Measurements from ENCODE around the gene ITPKB.
"Not testable (repeated sequence)": the region's sequence is repeated elsewhere in the genome, so short reads cannot be mapped to it uniquely, and the experiment has no call there.

The ITPKB gene

DNA sequence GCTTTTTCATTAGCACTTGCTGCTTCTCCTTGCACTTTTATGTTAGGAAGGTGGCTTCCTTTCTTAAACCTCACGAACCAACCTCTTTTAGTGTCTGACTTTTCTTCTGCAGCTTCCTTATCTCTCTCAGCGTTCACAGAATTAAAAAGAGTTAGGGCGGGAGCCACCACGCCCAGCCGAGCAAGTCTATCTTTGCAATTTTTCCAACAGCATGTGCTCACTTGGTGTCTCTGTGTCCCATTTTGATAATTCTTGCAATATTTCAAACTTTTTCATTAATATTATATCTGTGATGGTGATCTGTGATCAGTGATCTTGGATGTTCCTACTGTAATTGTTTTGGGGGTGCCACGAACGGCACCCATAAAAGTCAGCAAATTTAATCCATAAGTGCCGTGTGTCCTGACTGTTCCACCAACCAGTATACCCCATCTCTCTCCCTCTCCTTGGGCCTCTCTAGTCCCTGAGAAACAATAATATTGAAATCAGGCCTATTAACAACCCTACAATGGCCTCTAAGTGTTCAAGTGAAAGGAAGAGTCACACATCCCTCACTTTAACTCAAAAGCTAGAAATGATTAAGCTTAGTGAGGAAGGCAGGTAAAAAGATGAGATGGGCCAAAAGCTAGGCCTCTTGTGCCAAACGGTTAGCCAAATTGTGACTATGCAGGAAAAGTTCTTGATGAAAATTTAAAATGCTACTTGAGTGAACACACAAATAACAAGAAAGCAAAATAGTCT is 15.9 kb upstream of the ITPKB start:
- DNase-seq: no peak

DNA sequence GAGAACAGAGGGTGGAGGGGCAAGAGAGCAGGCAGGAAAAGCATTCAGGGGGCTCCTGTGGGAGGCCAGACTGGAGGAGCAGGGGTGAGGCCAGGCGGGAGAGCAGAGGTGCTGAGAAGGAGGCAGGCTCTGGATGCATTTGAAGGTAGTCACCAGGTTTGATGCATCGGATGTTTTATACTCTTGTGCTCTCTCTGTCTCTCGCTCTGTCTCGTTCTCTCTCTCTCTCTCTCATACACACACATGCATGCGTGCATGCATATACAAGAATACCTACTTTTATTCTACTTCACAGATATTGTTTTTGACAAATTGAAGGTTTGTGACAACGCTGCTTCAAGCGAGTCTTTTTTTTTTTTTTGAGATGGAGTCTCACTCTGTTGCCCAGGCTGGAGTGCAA is 15.0 kb upstream of the ITPKB start:
- no peak for DNase-seq

DNA sequence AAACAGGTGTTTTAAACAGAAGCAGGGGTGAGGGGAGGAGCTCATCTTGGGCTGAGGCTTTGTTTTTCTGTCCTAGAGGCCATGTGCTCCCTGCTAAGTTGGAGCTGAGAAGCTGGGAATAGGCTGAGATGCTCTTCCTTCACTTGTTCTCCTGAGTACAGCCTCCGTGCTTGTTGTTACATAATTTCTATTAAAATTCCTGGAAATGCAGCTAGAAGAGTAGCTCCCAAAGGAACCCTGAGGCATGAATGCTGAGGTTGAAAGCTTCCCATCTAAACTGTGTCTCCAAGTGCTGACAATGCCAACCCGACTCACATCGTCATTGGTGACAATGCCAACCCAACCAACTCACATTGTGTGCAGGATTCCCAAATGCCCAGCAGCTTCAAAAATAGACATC is 12.6 kb upstream of the ITPKB start:
- DNase-seq: no peak

DNA sequence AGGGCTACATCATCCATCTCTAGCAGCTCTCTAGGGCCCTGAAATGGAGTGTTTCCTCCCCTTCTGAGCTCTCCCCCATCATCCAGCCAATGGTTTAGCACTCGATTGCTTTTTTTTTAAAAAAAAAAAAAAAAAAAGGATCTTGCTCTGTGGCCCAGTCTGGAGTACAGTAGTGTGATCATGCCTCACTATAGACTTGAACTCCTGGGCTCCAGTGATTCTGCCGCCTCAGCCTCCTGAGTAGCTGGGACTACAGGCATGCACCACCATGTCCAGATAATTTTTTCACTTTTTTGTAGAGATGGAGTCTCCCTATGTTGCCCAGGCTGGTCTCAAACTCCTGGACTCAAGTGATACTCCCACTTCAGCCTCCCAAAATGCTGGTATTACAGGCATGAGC is 12.1 kb upstream of the ITPKB start:
- no peak for DNase-seq

- DNase-seq: no peak
Observed at GRCh38 chr1:226749467-226749866, 10.4 kb upstream of the ITPKB start.

- no peak for DNase-seq
Observed at GRCh38 chr1:226748306-226748705, 9.2 kb upstream of the ITPKB start.

DNA sequence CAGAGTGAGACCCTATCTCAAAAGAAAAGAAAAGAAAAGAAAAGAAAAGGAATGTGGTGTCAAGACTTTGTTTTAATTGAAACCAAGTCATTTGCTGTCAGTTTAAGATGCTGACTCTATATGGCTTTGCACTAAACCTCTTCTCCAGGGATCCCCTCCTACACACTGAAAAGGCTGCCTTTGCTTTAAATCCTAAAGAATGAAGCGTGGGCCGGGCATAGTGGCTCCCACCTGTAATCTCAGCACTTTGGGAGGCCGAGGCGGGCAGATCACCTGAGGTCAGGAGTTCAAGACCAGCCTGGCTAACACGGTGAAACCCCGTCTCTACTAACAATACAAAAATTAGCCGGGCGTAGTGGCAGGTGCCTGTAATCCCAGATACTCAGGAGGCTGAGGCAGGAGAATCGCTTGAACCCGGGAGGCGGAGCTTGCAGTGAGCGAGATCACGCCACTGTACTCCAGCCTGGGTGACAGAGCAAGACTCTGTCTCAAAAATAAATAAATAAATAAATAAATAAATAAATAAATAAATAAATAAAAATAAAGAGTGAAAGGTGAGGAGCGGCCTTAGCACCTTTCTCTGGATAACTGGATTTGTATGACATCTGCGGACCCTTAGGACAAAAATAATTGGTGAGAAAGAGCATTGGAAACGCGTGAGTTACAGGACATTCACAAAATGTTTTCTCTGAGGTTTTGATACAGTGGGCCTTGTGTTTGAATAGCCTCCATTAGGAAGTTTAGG is 8.6 kb upstream of the ITPKB start:
- DNase-seq: not testable (repeated sequence)

DNA sequence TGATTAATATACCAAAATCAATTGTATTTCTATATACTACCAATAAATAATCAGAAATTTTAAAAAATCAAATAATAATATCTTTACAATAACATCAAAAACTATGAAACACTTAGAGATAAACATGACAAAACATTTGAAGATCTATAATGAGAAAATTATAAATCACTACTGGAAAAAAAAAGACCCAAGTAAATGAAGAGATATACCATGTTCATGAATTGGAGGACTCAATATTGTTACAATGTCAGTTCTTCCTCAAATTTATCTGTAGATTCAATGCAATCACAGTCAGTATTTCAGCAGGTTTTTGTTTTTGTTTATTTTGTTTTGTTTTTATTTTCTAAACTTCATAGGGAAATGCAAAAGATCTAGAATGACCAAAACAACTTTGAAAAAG is 4.2 kb upstream of the ITPKB start:
- DNase-seq: no peak

DNA sequence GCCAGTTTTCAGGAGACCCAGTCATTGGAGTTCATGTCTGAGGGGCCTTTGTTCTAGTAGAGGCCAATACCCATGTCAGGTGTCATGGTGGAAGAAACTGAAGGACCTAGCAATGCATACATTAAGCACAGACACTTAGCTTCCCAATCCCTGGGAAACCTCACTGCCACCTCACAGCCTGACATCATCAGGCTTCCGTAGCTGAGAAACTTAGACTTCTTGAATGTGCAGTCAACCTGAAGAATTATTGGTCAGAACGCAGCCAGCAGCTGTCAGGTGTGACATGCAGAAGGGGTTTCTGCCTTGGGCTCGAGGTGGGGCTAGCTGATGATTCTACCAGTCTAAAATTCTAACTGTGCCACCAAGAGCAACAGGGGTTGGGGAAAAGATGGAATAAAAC is 1.9 kb upstream of the ITPKB start:
- DNase-seq: no peak

- no peak for DNase-seq
Observed at GRCh38 chr1:226739696-226740065, 599 bp upstream of the ITPKB start.

DNA sequence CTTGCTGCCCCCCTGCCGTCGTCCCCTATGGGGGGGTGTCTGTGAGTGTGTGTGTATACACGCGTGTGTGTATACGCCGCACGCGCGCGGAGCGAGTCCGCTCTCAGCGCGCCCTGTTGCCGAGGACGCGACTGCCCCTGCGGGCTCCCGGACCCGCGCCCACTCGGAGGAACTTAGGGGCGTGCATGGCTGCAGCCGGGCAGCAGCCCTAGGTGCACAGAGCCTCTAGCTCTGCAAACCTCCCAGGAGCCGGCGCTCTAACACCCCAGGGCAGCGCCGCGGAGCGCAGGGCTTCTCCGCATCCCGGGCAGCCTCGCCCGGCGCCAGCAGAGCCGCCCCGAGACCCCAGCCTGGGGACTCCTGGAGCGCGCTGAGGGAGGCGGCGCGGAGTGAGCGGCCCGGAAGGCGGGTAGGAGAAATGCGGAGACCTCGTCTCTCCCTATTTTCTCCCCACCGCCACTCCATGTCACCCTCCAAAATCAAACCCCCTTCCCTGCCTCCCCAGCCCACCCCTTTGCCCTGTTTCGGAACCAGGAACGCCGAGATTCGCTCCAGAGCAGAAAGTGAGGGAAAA is 574 bp downstream of the ITPKB start:
- DNase-seq: peak; percentile 61

- DNase-seq: peak; percentile 58
Observed at GRCh38 chr1:226737819-226738420, 1.2 kb downstream of the ITPKB start.

- DNase-seq: peak; percentile 69
Observed at GRCh38 chr1:226736908-226737818, 1.9 kb downstream of the ITPKB start.

- peak; percentile 29 for DNase-seq
Observed at GRCh38 chr1:226736001-226736907, 2.8 kb downstream of the ITPKB start.

DNA sequence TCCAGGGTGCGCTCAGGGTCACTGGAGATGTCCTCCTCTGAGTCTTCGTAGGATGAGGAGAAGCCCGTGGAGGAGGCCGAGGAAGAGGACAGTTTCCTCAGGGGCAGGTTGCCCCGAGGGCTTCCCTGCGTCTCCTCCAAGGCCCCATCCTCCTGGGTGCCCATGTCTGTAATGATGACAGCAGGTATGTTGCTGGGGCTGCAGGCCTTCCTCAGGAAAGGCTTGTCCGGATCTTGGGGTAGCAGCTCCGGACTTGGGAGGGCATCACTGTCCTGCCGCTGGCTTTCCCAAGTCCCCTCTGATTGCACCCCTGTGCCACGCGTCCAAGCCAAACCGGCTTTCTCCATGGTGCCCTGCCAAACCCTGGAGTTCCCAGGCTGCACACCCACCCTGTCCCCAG is 3.5 kb downstream of the ITPKB start:
- DNase-seq: no peak

GRCh38 chr1:226734611-226735153 is 4.4 kb downstream of the ITPKB start:
- DNase-seq: no peak

GRCh38 chr1:226733876-226734275 is 5.2 kb downstream of the ITPKB start:
- no peak for DNase-seq

GRCh38 chr1:226733304-226733703 is 5.8 kb downstream of the ITPKB start:
- no peak for DNase-seq

- DNase-seq: peak; percentile 47
Observed at GRCh38 chr1:226732856-226733291, 6.2 kb downstream of the ITPKB start.

GRCh38 chr1:226731257-226731893 is 7.7 kb downstream of the ITPKB start:
- DNase-seq: no peak

- no peak for DNase-seq
Observed at GRCh38 chr1:226730836-226731235, 8.2 kb downstream of the ITPKB start.
